Endothelial cell of umbilical vein (primary cell): ENCODE data around the gene SORCS2. TPM values are rescaled to one million over a fixed set of nuclear protein-coding genes. Genes with fewer than 3 reads are reported as not detected.

Experiments used
- BruUV-seq: library from RNA; stranded (reverse); fragments of 400-500 nt; replicated peaks from 2 replicates; lab custom pipeline; 2021; lab: Mats Ljungman, UMichigan
- CTCF ChIA-PET: fragments of 300-600, 350-600 bp; sonication (Branson Sonifier 250); formaldehyde crosslinking; loops from one replicate; lab custom pipeline; 2021; ENCODE audit warnings: antibody characterized with exemption, inconsistent platforms; lab: Charles Lee
- POLR2A ChIA-PET: fragments of 300-600, 350-600 bp; sonication (Branson Sonifier 250); formaldehyde crosslinking; loops from one replicate; lab custom pipeline; 2021; ENCODE audit warnings: antibody characterized with exemption, inconsistent platforms; lab: Charles Lee
- DNase-seq: peaks from one replicate; pipeline ENCODE4 v3.0.0-alpha.2; 2011; ENCODE audit warnings: low read depth, low spot score
- FAIRE-seq: peaks from 2 replicates; lab custom pipeline; 2011; peaks lifted over from hg19 to GRCh38; lab: Jason Lieb, UNC
- H2AFZ ChIP-seq: 2 replicates; pipeline ENCODE4 v1.6.0; 2012; ENCODE audit warnings: low read depth, low read length, control low read depth, inconsistent platforms
- H3K27ac ChIP-seq: 2 replicates; pipeline ENCODE4 v1.5.1; 2011; ENCODE audit warnings: low read depth, mild to moderate bottlenecking, control low read depth, low read length, moderate library complexity; ENCODE audit not compliant: insufficient read depth
- H3K27me3 ChIP-seq, 2 experiments: 2 replicates each; pipeline versions ENCODE4 v1.6.0 to v1.6.1; 2011; ENCODE audit warnings: low read length in 2 of 2, mixed read lengths in 1 of 2; ENCODE audit not compliant: control insufficient read depth in 2 of 2, insufficient read depth in 2 of 2
- H3K36me3 ChIP-seq, 2 experiments: 2 replicates in 1 of 2; 3 replicates in 1 of 2; pipeline ENCODE4 v1.5.1; 2011; ENCODE audit warnings: low read length in 2 of 2, mild to moderate bottlenecking in 1 of 2, moderate library complexity in 1 of 2; ENCODE audit not compliant: control insufficient read depth in 2 of 2, insufficient read depth in 2 of 2; ENCODE audit errors: extremely low read depth in 1 of 2
- H3K4me1 ChIP-seq: 3 replicates; pipeline ENCODE4 v1.5.1; 2011; ENCODE audit warnings: mild to moderate bottlenecking, low read length; ENCODE audit not compliant: control insufficient read depth, insufficient read depth; ENCODE audit errors: extremely low read depth
- H3K4me2 ChIP-seq: 2 replicates; pipeline ENCODE4 v1.6.1; 2011; ENCODE audit warnings: low read length, control low read depth, mixed read lengths; ENCODE audit not compliant: insufficient read depth
- H3K4me3 ChIP-seq, 3 experiments: fragments of 200-600 bp in 1 of 3; sonication (generic), shearing (Covaris generic) in 1 of 3; replicated peaks in 1 of 3; 2 replicates each; pipeline ENCODE4 v1.5.1; 2011 to 2016; ENCODE audit warnings: control low read depth in 3 of 3, low read length in 3 of 3, mild to moderate bottlenecking in 2 of 3, inconsistent platforms in 1 of 3, low read depth in 1 of 3, moderate library complexity in 1 of 3; ENCODE audit not compliant: insufficient read depth in 1 of 3
- H3K79me2 ChIP-seq: 2 replicates; pipeline ENCODE4 v1.6.0; 2012; ENCODE audit warnings: low read length, inconsistent platforms; ENCODE audit not compliant: control insufficient read depth, insufficient read depth
- H3K9ac ChIP-seq: replicated peaks from 2 replicates; pipeline ENCODE3; 2011; ENCODE audit warnings: low read length, control low read depth; ENCODE audit not compliant: insufficient read depth; ENCODE audit errors: extremely low read depth
- H3K9me1 ChIP-seq: replicated peaks from 3 replicates; pipeline ENCODE4 v1.6.0; 2011; ENCODE audit warnings: mild to moderate bottlenecking, low read length; ENCODE audit not compliant: control insufficient read depth, insufficient read depth; ENCODE audit errors: extremely low read depth
- H3K9me3 ChIP-seq: replicated peaks from 2 replicates; pipeline ENCODE4 v1.5.1; 2012; ENCODE audit warnings: low read length, inconsistent platforms; ENCODE audit not compliant: control insufficient read depth, insufficient read depth
- H4K20me1 ChIP-seq: replicated peaks from 2 replicates; pipeline ENCODE3; 2011; ENCODE audit warnings: mild to moderate bottlenecking, low read length; ENCODE audit not compliant: control insufficient read depth, insufficient read depth; ENCODE audit errors: extremely low read depth
- CTCF ChIP-seq, 2 donors: IDR thresholded peaks; 1 replicate in 1 of 2; 2 replicates in 1 of 2; pipeline ENCODE4 v1.5.1; 2011; ENCODE audit warnings: low read length in 2 of 2, mild to moderate bottlenecking in 2 of 2, moderate library complexity in 2 of 2, control low read depth in 1 of 2, inconsistent platforms in 1 of 2, low read depth in 1 of 2; ENCODE audit not compliant: insufficient read depth in 1 of 2; ENCODE audit errors: extremely low read depth in 1 of 2
- MAX ChIP-seq: IDR thresholded peaks from 2 replicates; pipeline ENCODE4 v1.6.1; 2011; ENCODE audit not compliant: insufficient read depth, insufficient read length
- dilution Hi-C: fragments of 300-500 bp; cut with MboI; formaldehyde crosslinking; loops from one replicate; pipeline ENCODE4 v1.15.0; 2019; ENCODE audit warnings: low sequenced_read_pairs; ENCODE audit not compliant: extremely low pct_ligation_motif_present
- intact Hi-C: fragments of 100-400 bp; cut with micrococcal nuclease; formaldehyde crosslinking; loops from one replicate; pipeline ENCODE4 v1.10.0; 2022
- polyA plus RNA-seq, 4 experiments: library from polyadenylated mRNA; depleted of rRNA in 3 of 4; stranded (reverse) in 3 of 4; unstranded in 1 of 4; fragments of >200 nt; gene quantifications; 2 replicates each; pipeline versions ENCODE4 v1.2.1 to v1.2.3, GENCODE V29; 2011 to 2012; ENCODE audit warnings: missing spikeins in 1 of 4
- total RNA-seq: library from RNA; stranded (reverse); gene quantifications from 2 replicates; pipeline ENCODE4 v1.2.3, GENCODE V29; 2021

Gene SORCS2
- total and polyA plus RNA-seq, 2 donors (not counting 3 experiments of a cell fraction or from before 2014, with no cell fraction given), result not detected

GRCh38 chr4:7150036-7150635 is 42.2 kb upstream of the SORCS2 start:
- POLR2A ChIA-PET, result no interaction called here
- Histone ChIP-seq H4K20me1 (no peaks in the 10 kb centered on the region), H2AFZ (no peak overlapping the region), H3K9me3 (no peaks in the 10 kb centered on the region), H3K27ac (no peak overlapping the region), H3K4me3 (no peak overlapping the region), H3K4me2 (no peak overlapping the region), H3K4me1 (no peaks in the 10 kb centered on the region), H3K9ac (no peak overlapping the region), H3K9me1 (no peaks in the 10 kb centered on the region), H3K36me3 (no peaks in the 10 kb centered on the region), H3K27me3 (no peaks in the 10 kb centered on the region), H3K79me2 (no peaks in the 10 kb centered on the region)
- dilution Hi-C loops (no loop called here), intact Hi-C loops (no loop called here)
- no peak for FAIRE-seq
- no TSS peak for BruUV-seq
- TF ChIP-seq MAX, result no peak
- DNase-seq, result no peak
- CTCF ChIA-PET, result no interaction called here

- POLR2A ChIA-PET, result no interaction called here
- H3K36me3 ChIP-seq, result no peaks in the 10 kb centered on the region
These were observed 40.6 kb upstream of the SORCS2 start for GRCh38 chr4:7151668-7152227.

More at GRCh38 chr4:7151668-7152227, 40.6 kb upstream of the SORCS2 start:
- no peaks in the 10 kb centered on the region for H3K9me3 ChIP-seq
- H3K9ac ChIP-seq, result no peak overlapping the region
- CTCF ChIA-PET, result interaction anchor here (0.7 to 1.0 kb wide), 2 partner anchors 184 kb away, joined by 3 read pairs; no protein-coding TSS in a partner anchor
- no peak overlapping the region for H3K4me2 ChIP-seq
- no peaks in the 10 kb centered on the region for H3K9me1 ChIP-seq
- H3K79me2 ChIP-seq, result no peaks in the 10 kb centered on the region
- H4K20me1 ChIP-seq, result no peaks in the 10 kb centered on the region
- FAIRE-seq, result no peak
- no peaks in the 10 kb centered on the region for H3K27me3 ChIP-seq
- H2AFZ ChIP-seq, result no peak overlapping the region
- no peak for DNase-seq
- H3K4me3 ChIP-seq, result no peak overlapping the region
- dilution Hi-C loops (no loop called here), intact Hi-C loops (no loop called here)
- no peaks in the 10 kb centered on the region for H3K4me1 ChIP-seq
- BruUV-seq, result no TSS peak
- no peak for TF ChIP-seq CTCF (IDR thresholded peaks at IDR 0.05; ENCODE audit: extremely low read depth in 1 of 2, insufficient read depth in 1 of 2, low read depth in 1 of 2, low read length in 2 of 2)
- no peak overlapping the region for H3K27ac ChIP-seq
